H1 (cell line): ENCODE results near the gene CLDN7.

Source experiments
- CTCF ChIP-seq, 3 experiments: IDR thresholded peaks; 1 replicate in 2 of 3; 2 replicates in 1 of 3; pipeline versions ENCODE4 v1.5.1 to v1.6.1; 2011; ENCODE audit warnings: low read length in 3 of 3, mild to moderate bottlenecking in 3 of 3, inconsistent platforms in 2 of 3, low read depth in 1 of 3, moderate library complexity in 1 of 3; ENCODE audit not compliant: insufficient read depth in 1 of 3; ENCODE audit errors: control extremely low read depth in 1 of 3
- EZH2 ChIP-seq: fragments of 200-600 bp; sonication (generic); IDR thresholded peaks from 2 replicates; pipeline ENCODE4 v1.7.1; 2012; ENCODE audit warnings: low read depth, mild to moderate bottlenecking, moderate library complexity, low read length, inconsistent platforms; ENCODE audit not compliant: severe bottlenecking
- NRF1 ChIP-seq: IDR thresholded peaks from 2 replicates; pipeline ENCODE4 v1.6.1; 2011; ENCODE audit warnings: mild to moderate bottlenecking, low read depth, low read length, improper control_type of control experiment
- PHF8 ChIP-seq: fragments of 200-600 bp; sonication (generic); conservative IDR thresholded peaks from 2 replicates; pipeline ENCODE4 v1.7.1; 2012; ENCODE audit warnings: low read depth, mild to moderate bottlenecking, inconsistent platforms, low read length, moderate library complexity
- POLR2A ChIP-seq, 2 experiments: IDR thresholded peaks; 1 replicate in 1 of 2; 2 replicates in 1 of 2; pipeline ENCODE4 v1.6.1; 2011; ENCODE audit warnings: low read depth in 2 of 2, low read length in 2 of 2, mild to moderate bottlenecking in 2 of 2; ENCODE audit errors: control extremely low read depth in 1 of 2
- POU5F1 ChIP-seq: IDR thresholded peaks from 2 replicates; pipeline ENCODE4 v1.6.1; 2011; ENCODE audit warnings: low read depth, mild to moderate bottlenecking, low read length, moderate library complexity
- RAD21 ChIP-seq, 2 experiments: IDR thresholded peaks in 1 of 2; conservative IDR thresholded peaks in 1 of 2; 2 replicates each; pipeline ENCODE4 v1.6.1; 2011; ENCODE audit warnings: low read depth in 2 of 2, low read length in 2 of 2, improper control_type of control experiment in 1 of 2, inconsistent platforms in 1 of 2, mild to moderate bottlenecking in 1 of 2, moderate library complexity in 1 of 2
- USF2 ChIP-seq: IDR thresholded peaks from 2 replicates; pipeline ENCODE4 v1.6.1; 2011; ENCODE audit warnings: low read length, improper control_type of control experiment
- TF ChIP-seq, protein P1 (sequence below): IDR thresholded peaks from 2 replicates; pipeline ENCODE4 v1.6.1; 2011; ENCODE audit warnings: low read depth, mild to moderate bottlenecking, low read length; ENCODE audit not compliant: insufficient read depth
- TF ChIP-seq, protein P2 (sequence below): IDR thresholded peaks from 2 replicates; pipeline ENCODE4 v1.6.1; 2012; ENCODE audit warnings: inconsistent platforms

GRCh38 chr17:7259555-7259889 lies 2.8 kb downstream of the CLDN7 start:
- TF ChIP-seq POLR2A (IDR thresholded peaks at IDR 0.05; ENCODE audit: control extremely low read depth in 1 of 2, low read depth in 2 of 2, low read length in 2 of 2) (peak in 1 of 2 experiments; percentile 68; a peak in 1 of 3 replicates), NRF1 (no peak), CTCF (IDR thresholded peaks at IDR 0.05; ENCODE audit: control extremely low read depth in 1 of 3, insufficient read depth in 1 of 3, low read depth in 1 of 3, low read length in 3 of 3) (no peak), EZH2 (no peak), USF2 (no peak), PHF8 (no peak), RAD21 (IDR thresholded peaks at IDR 0.05 in 1 of 2, conservative IDR thresholded peaks at IDR 0.05 in 1 of 2; ENCODE audit: low read depth in 2 of 2, low read length in 2 of 2) (no peak), POU5F1 (no peak)
- TF ChIP-seq, protein P1, sequence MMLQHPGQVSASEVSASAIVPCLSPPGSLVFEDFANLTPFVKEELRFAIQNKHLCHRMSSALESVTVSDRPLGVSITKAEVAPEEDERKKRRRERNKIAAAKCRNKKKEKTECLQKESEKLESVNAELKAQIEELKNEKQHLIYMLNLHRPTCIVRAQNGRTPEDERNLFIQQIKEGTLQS: no peak
- TF ChIP-seq, protein P2, sequence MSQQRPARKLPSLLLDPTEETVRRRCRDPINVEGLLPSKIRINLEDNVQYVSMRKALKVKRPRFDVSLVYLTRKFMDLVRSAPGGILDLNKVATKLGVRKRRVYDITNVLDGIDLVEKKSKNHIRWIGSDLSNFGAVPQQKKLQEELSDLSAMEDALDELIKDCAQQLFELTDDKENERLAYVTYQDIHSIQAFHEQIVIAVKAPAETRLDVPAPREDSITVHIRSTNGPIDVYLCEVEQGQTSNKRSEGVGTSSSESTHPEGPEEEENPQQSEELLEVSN: no peak
